ENCODE measurements around the gene ZFP36L2.

Gene ZFP36L2

GRCh38 chr2:43222475-43223309 is 3.7 kb downstream of the ZFP36L2 start:
- DNase-seq, result no peak

- DNase-seq, result peak; percentile 80
Measured at GRCh38 chr2:43221763-43222474, 4.5 kb downstream of the ZFP36L2 start.

GRCh38 chr2:43221124-43221762 is 5.2 kb downstream of the ZFP36L2 start:
- peak; percentile 52 for DNase-seq

- no peak for DNase-seq
Measured at GRCh38 chr2:43220760-43221123, 5.7 kb downstream of the ZFP36L2 start.

- DNase-seq, result no peak
Measured at GRCh38 chr2:43220229-43220751, 6.1 kb downstream of the ZFP36L2 start.

GRCh38 chr2:43219383-43220228 is 6.8 kb downstream of the ZFP36L2 start:
- DNase-seq, result peak; percentile 83

GRCh38 chr2:43218702-43219382 is 7.6 kb downstream of the ZFP36L2 start:
- peak; percentile 70 for DNase-seq

- no peak for DNase-seq
Measured at GRCh38 chr2:43218155-43218701, 8.2 kb downstream of the ZFP36L2 start.

GRCh38 chr2:43217228-43218154 is 8.9 kb downstream of the ZFP36L2 start:
- DNase-seq, result no peak

- DNase-seq, result no peak
Measured at GRCh38 chr2:43216629-43217028, 9.8 kb downstream of the ZFP36L2 start.

- DNase-seq, result no peak
Measured at GRCh38 chr2:43215673-43216255, 10.6 kb downstream of the ZFP36L2 start.

GRCh38 chr2:43214253-43214652 is 12.2 kb downstream of the ZFP36L2 start:
- DNase-seq, result no peak

- DNase-seq, result no peak
Measured at GRCh38 chr2:43212931-43213330, 13.5 kb downstream of the ZFP36L2 start.

- DNase-seq, result no peak
Measured at GRCh38 chr2:43212216-43212835, 14.1 kb downstream of the ZFP36L2 start.

- DNase-seq, result peak; percentile 47
Measured at GRCh38 chr2:43210467-43211303, 15.7 kb downstream of the ZFP36L2 start.

- no peak for DNase-seq
Measured at GRCh38 chr2:43210125-43210466, 16.3 kb downstream of the ZFP36L2 start.

GRCh38 chr2:43209204-43209717 is 17.1 kb downstream of the ZFP36L2 start:
- no peak for DNase-seq

- DNase-seq, result no peak
Measured at GRCh38 chr2:43207553-43208300, 18.7 kb downstream of the ZFP36L2 start.
